Immature natural killer cell (primary cell): ENCODE data around the gene ZNF343. TPM values are rescaled to one million over a fixed set of nuclear protein-coding genes. Genes with fewer than 3 reads are reported as not detected.
A peak's percentile ranks its signal among the peaks of the same experiment; 100 is the strongest.
"Not testable (repeated sequence)": the region's sequence is repeated elsewhere in the genome, so short reads cannot be mapped to it uniquely, and the experiment has no call there.

Experiments
- DNase-seq, 3 donors: peaks; one replicate each; pipeline ENCODE4 v3.0.0; 2022; ENCODE audit warnings: mixed read lengths in 1 of 3
- H3K27ac Mint-ChIP-seq, 6 donors: one replicate each; pipeline ENCODE4 v1.8.0; 2020; ENCODE audit warnings: mixed read lengths in 6 of 6, mild to moderate bottlenecking in 5 of 6, inconsistent platforms in 4 of 6, moderate library complexity in 3 of 6
- H3K27me3 Mint-ChIP-seq, 3 donors: one replicate each; pipeline ENCODE4 v1.8.0; 2020 to 2021; ENCODE audit warnings: low read depth in 3 of 3, mild to moderate bottlenecking in 3 of 3, mixed read lengths in 3 of 3, moderate library complexity in 3 of 3, inconsistent platforms in 1 of 3
- H3K36me3 Mint-ChIP-seq, 3 donors: one replicate each; pipeline ENCODE4 v1.8.0; 2020; ENCODE audit warnings: mixed read lengths in 3 of 3, inconsistent platforms in 2 of 3, mild to moderate bottlenecking in 2 of 3
- H3K4me1 Mint-ChIP-seq, 2 donors: one replicate each; pipeline ENCODE4 v1.8.0; 2020; ENCODE audit warnings: inconsistent platforms in 2 of 2, mild to moderate bottlenecking in 2 of 2, mixed read lengths in 2 of 2, moderate library complexity in 1 of 2
- H3K4me3 Mint-ChIP-seq, 5 donors: one replicate each; pipeline ENCODE4 v1.8.0; 2020; ENCODE audit warnings: mild to moderate bottlenecking in 5 of 5, mixed read lengths in 5 of 5, inconsistent platforms in 3 of 5, moderate library complexity in 3 of 5
- H3K9me3 Mint-ChIP-seq, 6 donors: one replicate each; pipeline ENCODE4 v1.8.0; 2020; ENCODE audit warnings: mild to moderate bottlenecking in 6 of 6, mixed read lengths in 6 of 6, inconsistent platforms in 4 of 6, moderate library complexity in 3 of 6
- polyA plus RNA-seq, 3 donors: library from polyadenylated mRNA; unstranded; fragments of 300-500 nt; fragmentation: Illumina TruSeq; gene quantifications; one replicate each; pipeline ENCODE4 v1.2.3, GENCODE V29; 2021

The ZNF343 gene
- polyA plus RNA-seq, 3 donors from 2014 or later, result 2.7 to 5.1 TPM; not detected in 1

GRCh38 chr20:2515203-2515602, 6.5 kb upstream of the ZNF343 start:
- Mint-ChIP-seq H3K27ac (no peak overlapping the region), H3K36me3 (peaks cover 0 to 5% (median 0%) of the 10 kb centered on the region in 3 donors), H3K4me3 (no peak overlapping the region), H3K4me1 (no peaks in the 10 kb centered on the region), H3K27me3 (peaks cover 8 to 12% (median 8%) of the 10 kb centered on the region in 3 donors), H3K9me3 (no peaks in the 10 kb centered on the region)
- DNase-seq, result no peak

- peaks cover 0 to 9% (median 0%) of the 10 kb centered on the region in 3 donors for H3K36me3 Mint-ChIP-seq
- peak overlapping the region in 3 of 5 donors; percentile 38 to 45 (median 39) for H3K4me3 Mint-ChIP-seq
- DNase-seq, result no peak
- H3K9me3 Mint-ChIP-seq, result no peaks in the 10 kb centered on the region
- H3K27ac Mint-ChIP-seq, result no peak overlapping the region
- H3K27me3 Mint-ChIP-seq, result peaks cover 7 to 8% (median 8%) of the 10 kb centered on the region in 3 donors
- H3K4me1 Mint-ChIP-seq, result peaks cover 17 to 20% of the 10 kb centered on the region in 2 donors
Measured at GRCh38 chr20:2509794-2510193, 1.1 kb upstream of the ZNF343 start.

- H3K4me3 Mint-ChIP-seq, result peak overlapping the region; percentile 93 to 100 (median 98)
- H3K9me3 Mint-ChIP-seq, result no peaks in the 10 kb centered on the region
- peaks cover 6 to 8% (median 7%) of the 10 kb centered on the region in 3 donors for H3K27me3 Mint-ChIP-seq
- H3K36me3 Mint-ChIP-seq, result peaks cover 0 to 9% (median 0%) of the 10 kb centered on the region in 3 donors
- peak overlapping the region; percentile 78 to 99 (median 93) for H3K27ac Mint-ChIP-seq
- H3K4me1 Mint-ChIP-seq, result peaks cover 17 to 20% of the 10 kb centered on the region in 2 donors
- no peak for DNase-seq
Measured at GRCh38 chr20:2509468-2509781, 710 bp upstream of the ZNF343 start.

GRCh38 chr20:2507875-2508630, 662 bp downstream of the ZNF343 start:
- no peak for DNase-seq
- Mint-ChIP-seq H3K9me3 (no peaks in the 10 kb centered on the region), H3K36me3 (peaks cover 0 to 9% (median 0%) of the 10 kb centered on the region in 3 donors), H3K4me1 (peaks cover 17 to 20% of the 10 kb centered on the region in 2 donors), H3K27ac (peak overlapping the region; percentile 48 to 99 (median 66)), H3K27me3 (peaks cover 4 to 8% (median 5%) of the 10 kb centered on the region in 3 donors), H3K4me3 (peak overlapping the region; percentile 93 to 100 (median 98))

- peaks cover 0 to 9% (median 0%) of the 10 kb centered on the region in 3 donors for H3K36me3 Mint-ChIP-seq
- peak overlapping the region; percentile 93 to 100 (median 98) for H3K4me3 Mint-ChIP-seq
- no peak for DNase-seq
- peaks cover 17 to 20% of the 10 kb centered on the region in 2 donors for H3K4me1 Mint-ChIP-seq
- H3K27me3 Mint-ChIP-seq, result peaks cover 2 to 4% (median 4%) of the 10 kb centered on the region in 3 donors
- H3K27ac Mint-ChIP-seq, result no peak overlapping the region
- H3K9me3 Mint-ChIP-seq, result no peaks in the 10 kb centered on the region
Measured at GRCh38 chr20:2507464-2507863, 1.3 kb downstream of the ZNF343 start.

- peak overlapping the region in 1 of 5 donors; percentile 57 for H3K4me3 Mint-ChIP-seq
- peaks cover 17 to 20% of the 10 kb centered on the region in 2 donors for H3K4me1 Mint-ChIP-seq
- not testable (repeated sequence) for H3K36me3 Mint-ChIP-seq, H3K27me3 Mint-ChIP-seq, DNase-seq, H3K9me3 Mint-ChIP-seq, H3K27ac Mint-ChIP-seq
Measured at GRCh38 chr20:2506426-2506825, 2.3 kb downstream of the ZNF343 start.

GRCh38 chr20:2504803-2505202, 3.9 kb downstream of the ZNF343 start:
- H3K4me3 Mint-ChIP-seq, result not testable (repeated sequence)
- H3K4me1 Mint-ChIP-seq, result peaks cover 17 to 20% of the 10 kb centered on the region in 2 donors

GRCh38 chr20:2502808-2503384, 5.8 kb downstream of the ZNF343 start:
- H3K27me3 Mint-ChIP-seq, H3K4me3 Mint-ChIP-seq, H3K9me3 Mint-ChIP-seq, H3K4me1 Mint-ChIP-seq, DNase-seq: not testable (repeated sequence)
- Mint-ChIP-seq H3K36me3 (peaks cover 10 to 15% (median 15%) of the 10 kb centered on the region in 3 donors), H3K27ac (peak overlapping the region in 1 of 6 donors; percentile 12)

More at GRCh38 chr20:2504803-2505202, 3.9 kb downstream of the ZNF343 start:
- not testable (repeated sequence) for DNase-seq, H3K9me3 Mint-ChIP-seq, H3K27me3 Mint-ChIP-seq, H3K27ac Mint-ChIP-seq
- peaks cover 4 to 13% (median 9%) of the 10 kb centered on the region in 3 donors for H3K36me3 Mint-ChIP-seq

- H3K27ac Mint-ChIP-seq, result no peak overlapping the region
- no peaks in the 10 kb centered on the region for H3K4me1 Mint-ChIP-seq
- peaks cover 33 to 63% (median 36%) of the 10 kb centered on the region in 3 donors for H3K36me3 Mint-ChIP-seq
- no peaks in the 10 kb centered on the region for H3K27me3 Mint-ChIP-seq
- no peak overlapping the region for H3K4me3 Mint-ChIP-seq
- H3K9me3 Mint-ChIP-seq, result no peaks in the 10 kb centered on the region
- no peak for DNase-seq
Measured at GRCh38 chr20:2485661-2486060, 23.1 kb downstream of the ZNF343 start.

- no peak overlapping the region for H3K4me3 Mint-ChIP-seq
- H3K9me3 Mint-ChIP-seq, result no peaks in the 10 kb centered on the region
- no peak for DNase-seq
- peaks cover 33 to 67% (median 39%) of the 10 kb centered on the region in 3 donors for H3K36me3 Mint-ChIP-seq
- H3K27ac Mint-ChIP-seq, result no peak overlapping the region
- H3K27me3 Mint-ChIP-seq, result no peaks in the 10 kb centered on the region
- no peaks in the 10 kb centered on the region for H3K4me1 Mint-ChIP-seq
Measured at GRCh38 chr20:2485080-2485479, 23.6 kb downstream of the ZNF343 start.

- Mint-ChIP-seq H3K27ac (no peak overlapping the region), H3K36me3 (peaks cover 33 to 65% (median 36%) of the 10 kb centered on the region in 3 donors), H3K9me3 (no peaks in the 10 kb centered on the region), H3K4me3 (no peak overlapping the region), H3K27me3 (no peaks in the 10 kb centered on the region), H3K4me1 (no peaks in the 10 kb centered on the region)
- DNase-seq, result no peak
Measured at GRCh38 chr20:2483504-2483903, 25.2 kb downstream of the ZNF343 start.

GRCh38 chr20:2480381-2480780, 28.3 kb downstream of the ZNF343 start:
- no peak overlapping the region for H3K4me3 Mint-ChIP-seq
- H3K36me3 Mint-ChIP-seq, result peaks cover 24 to 52% (median 42%) of the 10 kb centered on the region in 3 donors
- H3K27ac Mint-ChIP-seq, result no peak overlapping the region
- no peaks in the 10 kb centered on the region for H3K9me3 Mint-ChIP-seq
- no peaks in the 10 kb centered on the region for H3K27me3 Mint-ChIP-seq
- DNase-seq, result no peak
- no peaks in the 10 kb centered on the region for H3K4me1 Mint-ChIP-seq

- Mint-ChIP-seq H3K27ac (peak overlapping the region in 1 of 6 donors; percentile 17), H3K4me1 (peaks cover 0 to 5% of the 10 kb centered on the region in 2 donors), H3K36me3 (peaks cover 8 to 28% (median 27%) of the 10 kb centered on the region in 3 donors), H3K9me3 (no peaks in the 10 kb centered on the region), H3K27me3 (no peaks in the 10 kb centered on the region), H3K4me3 (no peak overlapping the region)
- DNase-seq, result no peak
Measured at GRCh38 chr20:2476742-2477615, 31.7 kb downstream of the ZNF343 start.
